Dermis microvascular lymphatic vessel endothelial cell (primary cell): Measurements from ENCODE around the gene DEUP1. TPM values are rescaled to one million over a fixed set of nuclear protein-coding genes. Genes with fewer than 3 reads are reported as not detected.
A peak's percentile ranks its signal among the peaks of the same experiment; 100 is the strongest.
"Not testable (repeated sequence)": the region's sequence is repeated elsewhere in the genome, so short reads cannot be mapped to it uniquely, and the experiment has no call there.

Source experiments
- DNase-seq, 2 donors: peaks; one replicate each; pipeline versions ENCODE4 v3.0.0 to v3.0.0-alpha.2; 2010; ENCODE audit warnings: low read depth in 2 of 2
- total RNA-seq: library from RNA; depleted of rRNA; stranded (reverse); fragments of >200 nt; gene quantifications from 2 replicates; pipeline ENCODE4 v1.2.1, GENCODE V29; 2014

The DEUP1 gene
- not detected in 2 replicates for total RNA-seq

GRCh38 chr11:93330446-93330984 is at the start of gene DEUP1:
Gene DEUP1, plus strand, starts transcription at chr11:93330742. Its CDS starts 1,518 bp downstream, at chr11:93332260.
- peak in 1 of 2 donors; percentile 4 for DNase-seq

DNA sequence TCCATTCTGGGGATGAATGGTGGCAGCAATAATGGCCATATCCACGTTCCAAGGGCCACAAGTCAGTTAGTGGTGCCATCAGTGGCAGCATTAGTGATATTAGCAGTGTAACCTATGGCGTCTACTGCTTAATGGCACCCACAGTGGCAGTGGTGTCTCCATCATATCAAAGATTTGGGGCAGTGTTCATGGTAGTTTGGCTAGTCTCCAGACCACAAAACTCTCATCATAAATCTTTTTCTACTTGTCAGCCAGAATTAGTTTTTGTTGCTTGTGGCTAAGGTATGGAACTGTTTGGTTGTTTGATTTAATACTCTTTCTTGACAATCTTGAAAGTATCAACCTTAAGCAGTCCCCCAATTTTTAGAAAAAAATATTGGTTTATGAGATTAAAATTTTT is 45.1 kb upstream of the DEUP1 start:
- no peak for DNase-seq

DNA sequence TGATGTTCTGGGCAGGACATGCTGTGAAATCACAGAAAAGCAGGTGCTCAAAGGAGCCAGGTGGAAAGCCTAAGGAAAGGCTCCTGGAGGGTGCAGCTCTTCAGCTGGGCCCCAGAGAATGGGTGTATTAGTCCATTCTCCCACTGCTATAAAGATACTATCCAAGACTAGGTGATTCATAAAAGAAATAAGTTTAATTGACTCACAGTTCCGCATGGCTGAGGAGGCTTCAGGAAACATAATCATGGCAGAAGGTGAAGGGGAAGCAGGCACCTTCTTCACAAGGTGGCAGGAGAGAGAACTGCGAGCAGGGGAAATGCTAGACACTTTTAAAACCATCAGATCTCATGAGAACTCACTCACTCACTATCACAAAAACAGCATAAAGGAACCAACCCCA is 43.1 kb upstream of the DEUP1 start:
- no peak for DNase-seq

DNA sequence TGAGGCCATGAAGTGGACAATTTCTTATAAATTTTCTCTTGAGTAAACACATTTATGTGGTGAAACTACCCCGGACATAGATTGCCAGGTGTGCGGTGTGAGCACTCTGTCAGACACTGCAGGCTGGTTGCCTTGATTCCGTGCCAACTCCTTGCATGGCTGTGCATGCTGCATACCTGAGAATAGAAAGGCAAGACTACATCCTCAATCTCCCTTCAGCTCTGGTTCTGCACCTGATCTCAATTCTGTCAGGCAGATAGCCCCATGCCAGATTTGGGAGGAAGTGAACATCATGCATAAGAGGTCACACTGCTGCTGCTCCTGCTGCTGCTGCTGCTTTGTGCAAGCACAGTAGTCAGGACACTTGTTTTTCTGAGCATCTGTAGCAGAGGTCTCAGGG is 42.5 kb upstream of the DEUP1 start:
- no peak for DNase-seq

DNA sequence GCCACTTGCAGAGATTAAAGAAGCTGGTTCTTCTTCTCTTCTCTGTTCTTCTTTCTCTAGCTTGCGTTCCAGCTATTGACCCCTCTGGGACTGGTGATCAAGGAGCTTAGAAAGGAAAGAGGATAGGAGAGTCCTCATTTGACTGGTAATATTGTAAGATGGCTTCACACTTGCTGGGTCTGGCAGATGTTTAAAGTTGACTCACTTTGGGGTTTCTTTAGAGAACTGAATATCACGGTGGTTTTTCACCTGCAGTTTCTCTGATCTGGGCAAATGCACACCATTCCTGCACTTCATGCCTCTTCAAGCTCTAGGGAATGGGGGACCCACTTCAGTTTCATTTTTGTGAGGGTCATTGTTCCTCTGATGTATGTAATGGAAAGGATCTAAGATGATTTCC is 41.8 kb upstream of the DEUP1 start:
- DNase-seq: no peak

DNA sequence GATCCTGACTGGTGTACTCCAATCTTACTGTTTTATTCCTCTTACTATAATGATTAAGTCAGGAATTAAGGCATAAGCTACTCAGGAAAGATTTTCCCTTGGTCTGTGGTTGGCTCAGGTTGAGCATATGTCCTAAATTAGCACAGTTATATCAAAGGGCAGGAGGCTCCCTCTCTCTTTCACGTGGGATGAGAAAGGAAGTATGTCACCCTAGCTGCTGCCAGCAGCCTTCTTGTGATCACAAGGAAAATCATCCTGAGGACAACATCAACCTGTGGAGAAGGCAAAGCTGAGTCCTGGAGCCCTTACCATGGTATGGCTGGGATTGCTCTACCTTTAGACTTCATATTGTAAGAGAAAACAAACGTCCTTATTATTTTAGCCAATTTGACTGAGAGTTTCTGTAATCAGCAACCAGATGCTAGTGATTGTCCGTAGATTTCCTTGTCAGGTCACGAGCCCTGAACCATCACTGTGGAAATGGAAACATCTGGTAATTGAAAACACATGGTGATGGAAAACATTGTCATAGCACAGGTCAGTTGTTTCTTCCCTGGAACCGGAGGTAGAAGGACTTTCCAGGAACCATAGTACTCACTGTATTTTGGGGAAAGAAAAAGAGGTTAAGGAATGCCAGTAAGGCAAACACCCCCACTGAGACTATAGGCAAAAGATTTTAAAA is 40.6 kb upstream of the DEUP1 start:
- no peak for DNase-seq

DNA sequence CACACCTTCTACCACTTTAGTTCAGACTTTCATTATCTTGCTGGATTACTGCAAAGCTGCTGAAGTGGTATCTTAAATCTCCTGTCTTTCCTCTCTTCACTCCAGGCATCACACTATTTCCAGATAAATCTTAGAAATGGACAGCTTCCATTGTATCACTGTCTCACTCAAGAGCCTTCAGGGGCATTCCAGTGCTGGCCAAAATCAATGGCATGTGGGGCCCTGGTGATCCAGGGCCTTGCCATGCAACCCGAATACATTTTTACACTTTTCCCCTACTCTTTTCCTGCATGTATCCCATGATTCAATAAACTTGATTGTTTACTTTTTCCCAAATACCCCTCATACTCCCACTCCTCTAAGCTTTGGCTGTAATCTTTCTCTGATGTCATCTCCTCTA is 39.4 kb upstream of the DEUP1 start:
- DNase-seq: no peak

DNA sequence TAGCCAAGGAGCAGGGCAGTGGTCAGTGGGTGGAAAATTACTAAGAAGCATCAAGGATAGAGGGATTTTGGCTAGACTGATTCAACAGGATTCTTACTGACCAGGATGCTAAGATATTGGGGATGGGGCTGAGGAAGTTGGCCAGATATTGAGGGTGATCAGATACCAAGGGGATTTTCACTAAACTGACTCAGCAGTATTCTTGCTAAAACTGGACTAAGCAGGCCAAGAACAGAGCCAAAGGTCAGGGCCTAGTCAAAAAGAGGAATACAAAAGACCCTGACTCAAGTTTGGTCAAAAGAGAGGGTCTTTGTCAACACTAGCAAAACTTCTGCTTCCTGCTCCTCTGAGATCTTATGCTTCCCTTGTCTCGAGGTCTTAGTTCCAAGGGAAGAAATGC is 38.6 kb upstream of the DEUP1 start:
- no peak for DNase-seq

GRCh38 chr11:93295921-93296575 is 34.5 kb upstream of the DEUP1 start:
- DNase-seq: no peak

DNA sequence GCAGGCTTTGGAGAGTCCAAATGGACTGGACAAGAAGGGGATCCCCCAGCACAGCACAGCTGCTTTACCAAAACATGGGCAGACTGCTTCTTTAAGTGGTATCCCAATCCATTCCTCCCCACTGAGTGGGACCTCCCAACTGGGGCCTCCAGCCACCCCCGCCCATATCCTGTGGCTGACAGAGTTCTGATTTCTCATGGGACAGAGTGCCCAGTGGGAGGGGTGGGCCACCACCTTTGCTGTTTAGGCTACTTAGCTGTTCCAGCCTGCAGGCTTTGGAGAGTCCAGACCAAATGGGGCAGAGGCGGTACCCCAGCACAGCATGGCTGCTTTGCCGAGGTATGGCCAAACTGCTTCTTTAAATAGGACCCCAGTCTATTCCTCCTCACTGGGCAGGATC is 26.9 kb upstream of the DEUP1 start:
- DNase-seq: no peak

- DNase-seq: not testable (repeated sequence)
Measured at GRCh38 chr11:93314399-93314798, 16.1 kb upstream of the DEUP1 start.

- no peak for DNase-seq
Measured at GRCh38 chr11:93319224-93319839, 11.2 kb upstream of the DEUP1 start.

- no peak for DNase-seq
Measured at GRCh38 chr11:93320230-93320629, 10.3 kb upstream of the DEUP1 start.

- DNase-seq: no peak
Measured at GRCh38 chr11:93322207-93322606, 8.3 kb upstream of the DEUP1 start.

GRCh38 chr11:93323747-93324146 is 6.8 kb upstream of the DEUP1 start:
- DNase-seq: no peak

- DNase-seq: no peak
Measured at GRCh38 chr11:93324500-93324899, 6.0 kb upstream of the DEUP1 start.

DNA sequence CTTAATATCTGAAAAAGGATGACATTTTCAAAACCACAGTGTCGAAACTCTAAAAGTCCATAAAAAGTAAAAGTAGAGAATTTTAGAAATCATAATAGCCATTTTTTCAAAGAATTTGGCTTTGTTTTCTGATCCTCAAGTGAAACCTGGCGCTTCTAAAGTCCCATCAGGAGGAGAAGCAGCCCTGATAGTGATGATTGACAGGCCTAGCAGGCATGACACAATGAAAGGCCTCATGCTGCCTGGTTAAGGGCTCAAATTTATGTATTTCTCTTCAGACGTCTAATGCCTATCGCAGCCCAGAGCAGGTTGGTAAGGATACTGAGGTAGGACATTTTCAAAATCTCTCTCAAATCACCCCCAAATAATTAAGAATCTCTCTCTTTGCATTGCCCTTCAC is 3.9 kb upstream of the DEUP1 start:
- DNase-seq: no peak

DNA sequence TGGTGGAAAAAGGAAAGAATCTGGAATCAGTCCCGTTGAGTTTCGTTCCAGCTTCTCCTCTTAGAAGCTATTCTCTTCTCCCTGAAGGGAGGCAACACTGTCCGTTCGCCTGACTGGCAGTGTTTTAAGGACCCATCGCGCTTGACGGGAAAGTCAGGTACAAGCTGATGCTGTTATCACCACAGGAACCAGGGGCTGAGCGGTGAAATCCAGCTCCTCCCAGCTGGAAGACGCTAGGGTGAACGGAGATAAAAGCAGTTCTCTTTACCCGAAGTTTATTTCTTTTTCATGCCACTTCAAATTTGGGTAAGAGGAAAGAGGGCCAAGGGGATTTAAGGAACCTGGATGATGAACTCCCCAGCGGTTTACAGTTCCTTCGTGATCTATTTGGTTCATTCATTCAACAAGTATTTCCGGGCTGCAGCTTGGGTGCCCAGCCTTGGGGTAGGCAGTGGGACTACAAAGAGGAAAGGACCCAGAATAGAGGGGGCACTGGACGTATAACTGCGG is 551 bp upstream of the DEUP1 start:
- no peak for DNase-seq

DNA sequence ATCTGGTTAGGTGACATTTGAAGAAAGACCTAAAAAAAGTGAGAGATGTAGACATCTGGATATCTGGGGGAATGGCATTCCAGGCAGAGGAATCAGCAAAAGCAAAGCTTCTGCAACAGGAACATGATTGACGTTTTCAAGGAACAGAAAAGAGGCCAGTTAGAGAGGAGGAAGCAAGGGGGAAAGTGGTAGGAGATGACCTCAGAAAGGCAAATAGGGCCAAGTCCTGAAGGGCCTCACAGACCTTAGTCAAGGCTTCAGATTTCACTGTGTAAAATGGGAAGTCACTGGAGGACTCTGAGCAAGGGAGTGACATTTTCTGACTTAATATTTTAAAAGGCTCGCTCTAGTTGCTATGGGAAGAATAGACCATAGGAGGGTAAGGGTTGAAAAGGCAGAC is 9.7 kb downstream of the DEUP1 start:
- no peak for DNase-seq

DNA sequence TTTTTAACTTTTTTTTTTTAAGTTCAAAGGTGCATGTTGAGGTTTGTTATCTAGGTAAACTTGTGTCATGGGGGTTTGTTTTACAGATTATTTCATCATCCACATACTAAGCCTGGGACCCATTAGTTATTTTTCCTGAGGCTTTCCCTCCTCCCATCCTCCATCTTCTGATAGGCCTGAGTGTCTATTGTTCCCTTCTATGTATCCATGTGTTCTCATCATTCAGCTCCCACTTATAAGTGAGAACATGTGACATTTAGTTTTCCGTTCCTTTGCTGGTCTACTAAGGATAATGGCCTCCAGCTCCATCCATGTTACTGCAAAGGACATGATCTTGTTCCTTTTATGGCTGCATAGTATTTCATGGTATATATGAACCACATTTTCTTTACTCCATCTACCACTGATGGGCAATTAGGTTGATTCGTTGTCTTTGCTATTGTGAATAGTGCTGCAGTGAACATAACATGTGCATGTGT is 14.4 kb downstream of the DEUP1 start:
- no peak for DNase-seq

DNA sequence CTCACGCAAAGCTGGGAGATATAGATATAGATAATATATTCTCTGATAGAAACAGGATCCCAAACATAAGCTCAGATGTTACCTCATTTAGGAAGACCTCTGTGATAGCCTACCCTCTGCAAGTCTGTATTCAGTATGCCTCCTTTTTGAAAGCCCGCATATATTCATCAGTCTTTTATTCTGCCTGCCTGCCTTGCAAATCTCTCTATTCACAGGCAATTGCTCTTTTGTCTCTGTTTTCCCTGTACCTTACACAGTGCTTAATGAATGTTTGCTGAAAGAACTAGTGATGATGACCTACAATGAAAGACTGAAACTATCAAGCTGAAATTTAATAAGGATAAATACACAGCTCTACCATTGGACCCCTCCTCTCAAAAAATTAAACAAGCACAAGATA is 18.4 kb downstream of the DEUP1 start:
- no peak for DNase-seq

- DNase-seq: no peak
Measured at GRCh38 chr11:93350835-93351234, 20.3 kb downstream of the DEUP1 start.
